Bronchial epithelial cell (primary cell): ENCODE data around the gene HSPB8. TPM values are rescaled to one million over a fixed set of nuclear protein-coding genes. Genes with fewer than 3 reads are reported as not detected.

ENCODE experiments used
- DNase-seq: peaks from one replicate; pipeline ENCODE4 v3.0.0-alpha.2; 2010; ENCODE audit warnings: low read depth
- FAIRE-seq: peaks from 2 replicates; lab custom pipeline; 2011; peaks lifted over from hg19 to GRCh38; lab: Jason Lieb, UNC
- H3K27me3 ChIP-seq: 2 replicates; pipeline ENCODE4 v1.5.1; 2011; ENCODE audit warnings: low read length; ENCODE audit not compliant: control insufficient read depth, insufficient read depth
- H3K36me3 ChIP-seq: 2 replicates; pipeline ENCODE4 v1.5.1; 2011; ENCODE audit warnings: low read length; ENCODE audit not compliant: control insufficient read depth, insufficient read depth
- H3K4me3 ChIP-seq: 2 replicates; pipeline ENCODE4 v1.5.1; 2011; ENCODE audit warnings: mild to moderate bottlenecking, low read depth, low read length, control low read depth
- CTCF ChIP-seq: IDR thresholded peaks from 2 replicates; pipeline ENCODE4 v1.5.1; 2011; ENCODE audit warnings: mild to moderate bottlenecking, moderate library complexity, low read length, control low read depth, inconsistent platforms; ENCODE audit not compliant: insufficient read depth, severe bottlenecking
- total RNA-seq: library from RNA; depleted of rRNA; stranded (reverse); fragments of >200 nt; gene quantifications from 2 replicates; pipeline ENCODE4 v1.2.1, GENCODE V29; 2014

Gene HSPB8
- total RNA-seq, 1 donor from 2014 or later: 0.26 TPM

GRCh38 chr12:119153477-119154434 is 25.0 kb upstream of the HSPB8 start:
- Histone ChIP-seq H3K36me3 (no peaks in the 10 kb centered on the region), H3K27me3 (no peaks in the 10 kb centered on the region), H3K4me3 (no peak overlapping the region)
- peak; percentile 12 for DNase-seq
- no peak for TF ChIP-seq CTCF
- FAIRE-seq: no peak

GRCh38 chr12:119154435-119154818 is 24.3 kb upstream of the HSPB8 start:
- TF ChIP-seq CTCF: no peak
- DNase-seq: no peak
- H3K4me3 ChIP-seq: no peak overlapping the region
- no peak for FAIRE-seq
- no peaks in the 10 kb centered on the region for H3K36me3 ChIP-seq
- H3K27me3 ChIP-seq: no peaks in the 10 kb centered on the region

- no peaks in the 10 kb centered on the region for H3K27me3 ChIP-seq
- DNase-seq (no peak), FAIRE-seq (no peak)
- TF ChIP-seq CTCF: no peak
- H3K36me3 ChIP-seq: no peaks in the 10 kb centered on the region
- no peak overlapping the region for H3K4me3 ChIP-seq
Measured at GRCh38 chr12:119156401-119157044, 22.2 kb upstream of the HSPB8 start.

GRCh38 chr12:119157528-119157927 is 21.2 kb upstream of the HSPB8 start:
- H3K27me3 ChIP-seq: no peaks in the 10 kb centered on the region
- DNase-seq (no peak), FAIRE-seq (no peak)
- no peak overlapping the region for H3K4me3 ChIP-seq
- H3K36me3 ChIP-seq: no peaks in the 10 kb centered on the region
- TF ChIP-seq CTCF: no peak

GRCh38 chr12:119157978-119158377 is 20.8 kb upstream of the HSPB8 start:
- Histone ChIP-seq H3K36me3 (no peaks in the 10 kb centered on the region), H3K4me3 (no peak overlapping the region), H3K27me3 (no peaks in the 10 kb centered on the region)
- no peak for TF ChIP-seq CTCF
- DNase-seq (no peak), FAIRE-seq (no peak)
